Caco-2 (cell line): ENCODE results near the gene E2F8. TPM values are rescaled to one million over a fixed set of nuclear protein-coding genes. Genes with fewer than 3 reads are reported as not detected.

Experiments
- BruUV-seq: library from RNA; stranded (reverse); fragments of 400-500 nt; replicated peaks from 2 replicates; lab custom pipeline; 2021; lab: Mats Ljungman, UMichigan
- CTCF ChIA-PET: fragments of 300-600 bp; sonication (Branson Sonifier 250); formaldehyde crosslinking; loops from one replicate; lab custom pipeline; 2022; ENCODE audit warnings: antibody characterized with exemption; lab: Charles Lee
- POLR2A ChIA-PET: fragments of 300-600 bp; sonication (Branson Sonifier 250); formaldehyde crosslinking; loops from one replicate; lab custom pipeline; 2022; ENCODE audit warnings: antibody characterized with exemption; lab: Charles Lee
- DNase-seq, 2 experiments: peaks; one replicate each; pipeline versions ENCODE4 v3.0.0 to v3.0.0-alpha.2; 2020 to 2022
- H3K27me3 ChIP-seq: replicated peaks from 2 replicates; pipeline ENCODE4 v1.6.0; 2011; ENCODE audit warnings: low read length; ENCODE audit not compliant: control insufficient read depth, insufficient read depth
- H3K36me3 ChIP-seq: 2 replicates; pipeline ENCODE4 v1.5.1; 2011; ENCODE audit warnings: low read length; ENCODE audit not compliant: control insufficient read depth, insufficient read depth
- H3K4me1 ChIP-seq: fragments of 250-450 bp; sonication (Bioruptor Pico); 2 replicates; pipeline ENCODE4 v1.5.1; 2020; ENCODE audit warnings: mild to moderate bottlenecking
- H3K4me3 ChIP-seq: 2 replicates; pipeline ENCODE4 v1.5.1; 2011; ENCODE audit warnings: low read depth, mild to moderate bottlenecking, control low read depth, low read length
- H3K9me3 ChIP-seq: fragments of 250-450 bp; sonication (Bioruptor Pico); 2 replicates; pipeline ENCODE4 v1.5.1; 2020; ENCODE audit warnings: mild to moderate bottlenecking, moderate library complexity
- H3K27ac Mint-ChIP-seq: one replicate; pipeline ENCODE4 v1.8.0; 2022; ENCODE audit warnings: mixed read lengths; ENCODE audit not compliant: unreplicated experiment
- H3K27me3 Mint-ChIP-seq: one replicate; pipeline ENCODE4 v1.8.0; 2022; ENCODE audit warnings: mixed read lengths; ENCODE audit not compliant: insufficient read depth, unreplicated experiment
- H3K36me3 Mint-ChIP-seq: one replicate; pipeline ENCODE4 v1.8.0; 2022; ENCODE audit warnings: mild to moderate bottlenecking, mixed read lengths; ENCODE audit not compliant: insufficient read depth, unreplicated experiment
- H3K4me1 Mint-ChIP-seq: one replicate; pipeline ENCODE4 v1.8.0; 2022; ENCODE audit warnings: low read depth, mixed read lengths; ENCODE audit not compliant: unreplicated experiment
- H3K4me3 Mint-ChIP-seq: one replicate; pipeline ENCODE4 v1.8.0; 2022; ENCODE audit warnings: mild to moderate bottlenecking, moderate library complexity, mixed read lengths; ENCODE audit not compliant: unreplicated experiment
- H3K9me3 Mint-ChIP-seq: one replicate; pipeline ENCODE4 v1.8.0; 2022; ENCODE audit warnings: mixed read lengths; ENCODE audit not compliant: unreplicated experiment
- CTCF ChIP-seq, 2 experiments: fragments of 200-600 bp in 1 of 2; IDR thresholded peaks; 1 replicate in 1 of 2; 2 replicates in 1 of 2; pipeline versions ENCODE4 v1.5.1 to v1.8.0; 2011 to 2022; ENCODE audit warnings: antibody characterized with exemption in 1 of 2, control low read depth in 1 of 2, inconsistent platforms in 1 of 2, low read depth in 1 of 2, low read length in 1 of 2, mild to moderate bottlenecking in 1 of 2, moderate library complexity in 1 of 2; ENCODE audit not compliant: insufficient read depth in 1 of 2, severe bottlenecking in 1 of 2, unreplicated experiment in 1 of 2
- intact Hi-C: fragments of 100-400 bp; cut with micrococcal nuclease; formaldehyde crosslinking; loops from one replicate; pipeline ENCODE4 v1.10.0; 2022; ENCODE audit not compliant: unreplicated experiment
- total RNA-seq: library from RNA; stranded (reverse); gene quantifications from 2 replicates; pipeline ENCODE4 v1.2.3, GENCODE V29; 2022

Gene E2F8
- total RNA-seq, 1 experiment from 2014 or later = 38.1 TPM

- DNase-seq = no peak
- no peaks in the 10 kb centered on the region for H3K9me3 Mint-ChIP-seq
- no peak for TF ChIP-seq CTCF (IDR thresholded peaks at IDR 0.05; ENCODE audit: insufficient read depth in 1 of 2, low read depth in 1 of 2, low read length in 1 of 2, severe bottlenecking in 1 of 2, unreplicated experiment in 1 of 2)
- no peaks in the 10 kb centered on the region for H3K27me3 Mint-ChIP-seq
- Histone ChIP-seq H3K36me3 (no peaks in the 10 kb centered on the region), H3K4me3 (no peak overlapping the region), H3K27me3 (no peaks in the 10 kb centered on the region), H3K9me3 (peaks cover 2% of the 10 kb centered on the region; the same call in 1 of the 2 replicates), H3K4me1 (peaks cover 40% of the 10 kb centered on the region)
- no peaks in the 10 kb centered on the region for H3K36me3 Mint-ChIP-seq
- H3K4me3 Mint-ChIP-seq = no peak overlapping the region
- peak overlapping the region; percentile 23 for H3K27ac Mint-ChIP-seq
- BruUV-seq = no TSS peak
- CTCF ChIA-PET = no interaction called here
- POLR2A ChIA-PET = no interaction called here
- intact Hi-C loops = loop anchor here (2.0 kb wide), 1 partner anchor 33 kb away; the partner anchor contains the start of gene E2F8
- peaks cover 28% of the 10 kb centered on the region for H3K4me1 Mint-ChIP-seq
These were observed 32.6 kb downstream of the E2F8 start for GRCh38 chr11:19208181-19208580.

- ChIA-PET CTCF (no interaction called here), POLR2A (no interaction called here)
- Histone ChIP-seq H3K4me1 (peaks cover 34% of the 10 kb centered on the region), H3K9me3 (no peaks in the 10 kb centered on the region), H3K4me3 (no peak overlapping the region), H3K36me3 (no peaks in the 10 kb centered on the region), H3K27me3 (no peaks in the 10 kb centered on the region)
- TF ChIP-seq CTCF (IDR thresholded peaks at IDR 0.05; ENCODE audit: insufficient read depth in 1 of 2, low read depth in 1 of 2, low read length in 1 of 2, severe bottlenecking in 1 of 2, unreplicated experiment in 1 of 2) = no peak
- H3K9me3 Mint-ChIP-seq = no peaks in the 10 kb centered on the region
- H3K36me3 Mint-ChIP-seq = no peaks in the 10 kb centered on the region
- no peak overlapping the region for H3K4me3 Mint-ChIP-seq
- peaks cover 36% of the 10 kb centered on the region for H3K4me1 Mint-ChIP-seq
- intact Hi-C loops = no loop called here
- no peak for DNase-seq
- no peaks in the 10 kb centered on the region for H3K27me3 Mint-ChIP-seq
- BruUV-seq = no TSS peak
- no peak overlapping the region for H3K27ac Mint-ChIP-seq
These were observed 35.9 kb downstream of the E2F8 start for GRCh38 chr11:19204836-19205235.

GRCh38 chr11:19201737-19202605, 38.8 kb downstream of the E2F8 start, which contains the start of gene CSRP3:
Gene CSRP3 (minus strand): TSS chr11:19201983. CDS start chr11:19192448, 9,535 bp downstream.
- CTCF ChIA-PET = no interaction called here
- H3K27me3 Mint-ChIP-seq = no peaks in the 10 kb centered on the region
- no peaks in the 10 kb centered on the region for H3K27me3 ChIP-seq
- DNase-seq = no peak
- no peak within 1 kb of the TSS for H3K4me3 ChIP-seq
- peaks cover 10% of the 10 kb centered on the region; the same call in 1 of the 2 replicates for H3K4me1 ChIP-seq
- no peaks in the 10 kb centered on the region for H3K9me3 ChIP-seq
- H3K36me3 Mint-ChIP-seq = no peaks in the 10 kb centered on the region
- no peak within 1 kb of the TSS for H3K27ac Mint-ChIP-seq
- H3K4me3 Mint-ChIP-seq = no peak within 1 kb of the TSS
- POLR2A ChIA-PET = no interaction called here
- TF ChIP-seq CTCF (IDR thresholded peaks at IDR 0.05; ENCODE audit: insufficient read depth in 1 of 2, low read depth in 1 of 2, low read length in 1 of 2, severe bottlenecking in 1 of 2, unreplicated experiment in 1 of 2) = no peak
- H3K9me3 Mint-ChIP-seq = no peaks in the 10 kb centered on the region
- intact Hi-C loops = no loop called here
- peaks cover 21% of the 10 kb centered on the region for H3K4me1 Mint-ChIP-seq
- no TSS peak for BruUV-seq
- no peaks in the 10 kb centered on the region for H3K36me3 ChIP-seq
